ENCODE results near the gene XPO4.
A peak's percentile ranks its signal among the peaks of the same experiment; 100 is the strongest.
"Not testable (repeated sequence)": the region's sequence is repeated elsewhere in the genome, so short reads cannot be mapped to it uniquely, and the experiment has no call there.

The XPO4 gene

DNA sequence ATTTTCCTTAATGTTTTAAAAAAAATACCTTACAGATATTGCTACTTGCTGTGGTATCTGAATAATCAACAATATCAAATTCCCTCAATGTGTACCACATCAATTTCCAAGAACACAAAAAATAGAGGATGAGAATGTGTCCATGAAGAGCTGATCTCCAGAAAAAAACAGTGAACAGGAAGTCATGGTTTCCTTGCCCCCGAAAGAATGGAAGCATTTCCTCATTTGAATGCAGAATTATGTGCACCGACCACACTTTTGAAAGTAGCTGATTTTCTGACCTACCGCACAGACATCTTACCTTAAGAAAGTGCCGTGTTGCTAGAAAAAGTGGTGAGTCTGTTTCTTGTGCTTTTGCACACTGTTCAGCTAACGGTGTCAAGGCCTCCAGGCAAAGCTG lies 115.4 kb downstream of the XPO4 start:
- no peak for DNase-seq (ENCODE audit: low read depth)

DNA sequence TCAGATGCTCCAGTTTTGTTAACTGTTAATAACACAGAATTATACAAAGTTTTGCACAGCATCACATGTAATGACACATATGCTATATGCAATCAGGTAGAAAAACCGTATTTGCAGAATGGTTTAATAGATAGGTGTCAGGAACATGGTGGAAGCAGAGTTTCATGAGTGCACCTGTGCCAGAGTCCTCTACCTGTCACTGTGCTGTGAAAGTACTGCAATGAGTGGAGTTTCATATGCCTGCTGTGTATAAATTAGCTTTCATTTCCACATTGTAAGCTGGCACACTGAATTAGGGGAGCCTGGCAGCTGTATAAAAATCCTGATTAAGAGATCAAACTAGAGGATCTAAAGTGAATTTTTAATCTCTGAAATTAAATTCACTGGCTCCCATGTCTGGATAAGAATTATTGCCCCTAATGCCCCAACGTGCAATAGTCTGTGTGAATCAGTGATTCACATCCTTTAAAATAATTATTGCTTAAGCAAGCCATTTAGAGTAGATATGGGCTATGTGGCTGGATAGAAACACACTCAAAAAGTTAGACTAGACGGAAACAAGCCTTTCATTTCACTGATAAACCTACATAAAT lies 120.3 kb downstream of the XPO4 start:
- DNase-seq (ENCODE audit: low read depth): no peak

DNA sequence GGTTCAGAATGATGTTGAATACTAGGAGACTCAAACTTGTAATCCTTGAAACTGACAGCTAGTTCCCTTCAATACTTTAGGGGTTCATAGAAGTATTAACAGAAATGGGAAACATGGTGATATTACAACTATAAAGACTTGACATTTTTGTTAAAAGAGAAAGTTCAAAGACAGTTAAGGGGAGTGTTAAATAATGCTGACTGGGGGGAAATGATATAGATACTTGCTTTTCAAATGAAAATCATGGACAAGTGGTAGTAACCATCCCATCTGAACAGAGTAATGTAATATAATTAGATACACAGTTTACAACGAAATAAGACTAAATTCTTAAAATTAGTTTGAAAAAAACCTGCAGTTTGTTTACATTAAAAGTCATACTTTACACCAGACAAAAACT lies 122.2 kb downstream of the XPO4 start:
- no peak for DNase-seq (ENCODE audit: low read depth)

DNA sequence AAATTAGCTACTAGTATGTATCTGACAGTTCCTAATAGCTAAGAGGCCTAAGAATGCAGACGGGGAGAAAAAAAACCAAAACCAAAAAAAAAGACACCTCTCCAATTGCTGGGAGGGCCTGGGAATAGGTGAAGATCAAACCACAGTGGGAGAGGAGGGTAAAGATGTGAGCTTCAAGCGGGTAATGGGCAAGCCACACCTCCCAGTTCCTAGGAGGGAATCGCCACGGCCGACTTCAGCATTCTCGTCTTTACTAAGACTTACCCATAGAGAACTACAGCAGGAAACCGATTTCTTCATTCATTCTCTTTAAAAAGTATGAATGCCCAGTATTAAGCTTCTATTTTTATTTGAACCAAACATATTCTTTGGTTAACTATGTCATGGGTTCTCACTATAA lies 123.1 kb downstream of the XPO4 start:
- DNase-seq (ENCODE audit: low read depth): no peak

DNA sequence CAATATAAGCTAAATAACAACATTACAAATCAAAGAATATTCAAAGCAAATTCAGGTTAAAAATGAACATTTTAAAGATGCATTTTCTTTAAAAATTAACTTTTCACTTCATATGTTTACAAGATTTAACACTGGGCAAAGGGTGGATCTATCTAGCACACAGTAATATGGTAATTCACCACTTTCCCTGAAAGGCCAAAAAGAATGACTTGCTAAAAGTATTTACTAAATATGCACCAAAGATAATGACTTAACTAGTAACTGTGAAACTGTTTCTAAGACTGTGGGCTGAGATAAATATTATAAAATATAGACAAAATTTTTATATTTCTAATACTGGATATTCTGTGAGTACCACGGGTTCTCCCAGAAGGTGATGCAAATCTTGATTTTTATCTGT lies 124.2 kb downstream of the XPO4 start:
- DNase-seq (ENCODE audit: low read depth): no peak

DNA sequence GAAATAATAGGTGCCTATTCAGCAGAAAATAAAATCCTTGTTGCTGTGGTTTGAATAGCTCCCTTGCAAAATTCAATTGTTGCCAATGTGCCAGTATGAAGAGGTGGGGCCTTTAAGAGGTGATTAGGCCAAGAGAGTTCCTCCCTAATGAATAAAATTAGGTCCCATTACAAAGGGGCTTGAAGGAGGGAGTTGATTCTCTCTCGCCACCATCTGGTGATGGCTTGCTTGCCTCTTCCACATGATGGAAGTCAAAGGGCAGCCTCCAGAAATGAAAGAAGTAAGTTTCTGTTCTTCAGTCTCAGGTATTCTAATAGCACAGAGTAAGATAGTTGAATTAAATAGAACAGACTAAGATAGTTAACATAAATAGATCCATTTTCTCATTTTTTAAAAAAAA lies 125.8 kb downstream of the XPO4 start:
- no peak for DNase-seq (ENCODE audit: low read depth)

DNA sequence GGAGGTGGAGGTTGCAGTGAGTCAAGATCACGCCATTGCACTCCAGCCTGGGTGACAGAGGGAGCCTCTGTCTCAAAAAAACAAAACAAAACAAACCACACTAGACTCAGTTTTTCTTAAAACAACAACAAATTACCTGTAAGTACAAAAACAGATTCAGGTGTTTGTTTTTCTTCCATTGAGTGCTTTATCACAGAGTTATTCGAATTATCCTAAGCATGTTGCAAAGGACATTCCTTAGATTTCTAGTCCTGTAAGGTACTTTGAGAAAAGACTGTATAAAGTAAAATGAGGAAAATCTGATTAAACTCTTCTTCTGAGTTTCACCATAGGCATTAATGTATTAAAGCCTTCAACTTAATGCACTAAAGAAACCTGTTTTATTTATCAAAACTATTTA lies 126.6 kb downstream of the XPO4 start:
- no peak for DNase-seq (ENCODE audit: low read depth)

DNA sequence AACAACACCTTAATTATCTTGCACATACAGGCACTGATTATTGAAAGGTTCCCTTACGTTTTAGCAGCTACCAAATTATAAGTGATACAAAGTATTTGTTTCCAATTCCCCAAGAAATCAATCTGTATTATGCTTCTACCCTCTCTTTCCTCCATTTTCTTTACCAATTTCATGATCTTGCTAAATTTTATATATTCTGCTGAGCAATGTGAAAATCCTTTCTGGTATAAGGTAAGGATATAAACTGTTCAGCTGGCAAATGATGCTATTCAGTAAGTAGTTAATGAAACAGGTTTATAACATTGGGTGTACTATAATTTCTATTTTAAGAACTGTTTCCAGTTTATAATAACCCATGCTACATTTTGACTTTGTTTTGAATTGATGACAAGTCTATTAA lies 127.8 kb downstream of the XPO4 start:
- DNase-seq (ENCODE audit: low read depth): no peak

DNA sequence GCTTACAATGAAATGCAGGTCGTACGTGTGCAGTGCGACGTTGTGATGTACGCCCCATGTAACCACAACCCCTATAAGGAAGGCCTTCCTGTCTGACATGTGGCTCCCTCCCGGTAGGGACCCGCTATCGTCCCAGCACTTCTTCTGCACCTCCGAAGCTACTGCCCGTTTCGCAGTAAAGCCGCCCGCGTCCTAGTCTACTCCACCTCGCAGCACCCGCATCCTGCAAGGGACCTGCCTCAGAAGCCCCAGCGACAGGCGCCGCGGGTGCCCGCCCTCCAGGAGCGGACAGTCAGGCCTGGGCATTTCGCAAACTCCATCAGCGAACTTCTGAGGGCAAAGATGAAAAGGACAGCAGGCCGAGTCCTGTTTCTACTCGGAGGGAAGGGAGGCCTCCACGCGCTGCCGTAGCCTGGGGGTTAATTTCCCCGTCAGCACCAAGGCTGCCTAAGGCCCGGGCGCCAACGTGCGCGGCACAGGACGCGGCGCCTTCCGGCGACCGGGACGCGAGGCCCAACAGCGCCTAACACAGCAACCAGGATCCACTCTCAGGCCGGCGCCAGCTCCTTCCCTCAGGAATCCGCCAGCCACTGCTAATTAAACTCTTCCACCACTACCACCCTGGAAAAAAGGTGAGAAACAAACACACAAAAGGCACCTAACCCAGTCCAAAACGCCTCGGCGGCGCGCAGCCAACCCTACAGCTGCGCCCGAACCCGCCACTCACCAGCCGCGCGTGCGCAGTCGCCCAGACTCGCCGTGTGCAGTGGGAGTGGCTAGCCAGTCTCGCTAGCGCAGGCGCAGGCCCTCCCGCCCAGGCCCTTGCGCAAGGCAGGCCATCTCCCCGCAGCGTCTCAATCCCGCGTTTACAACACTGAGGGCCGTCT lies 129.1 kb downstream of the XPO4 start, which contains the start of gene EEF1AKMT1:
TSS of gene EEF1AKMT1 (minus strand) at position 768 of the 887 bp plus-strand sequence. CDS start 16,363 bp downstream, outside the sequence.
- DNase-seq (ENCODE audit: low read depth): peak; percentile 93

DNA sequence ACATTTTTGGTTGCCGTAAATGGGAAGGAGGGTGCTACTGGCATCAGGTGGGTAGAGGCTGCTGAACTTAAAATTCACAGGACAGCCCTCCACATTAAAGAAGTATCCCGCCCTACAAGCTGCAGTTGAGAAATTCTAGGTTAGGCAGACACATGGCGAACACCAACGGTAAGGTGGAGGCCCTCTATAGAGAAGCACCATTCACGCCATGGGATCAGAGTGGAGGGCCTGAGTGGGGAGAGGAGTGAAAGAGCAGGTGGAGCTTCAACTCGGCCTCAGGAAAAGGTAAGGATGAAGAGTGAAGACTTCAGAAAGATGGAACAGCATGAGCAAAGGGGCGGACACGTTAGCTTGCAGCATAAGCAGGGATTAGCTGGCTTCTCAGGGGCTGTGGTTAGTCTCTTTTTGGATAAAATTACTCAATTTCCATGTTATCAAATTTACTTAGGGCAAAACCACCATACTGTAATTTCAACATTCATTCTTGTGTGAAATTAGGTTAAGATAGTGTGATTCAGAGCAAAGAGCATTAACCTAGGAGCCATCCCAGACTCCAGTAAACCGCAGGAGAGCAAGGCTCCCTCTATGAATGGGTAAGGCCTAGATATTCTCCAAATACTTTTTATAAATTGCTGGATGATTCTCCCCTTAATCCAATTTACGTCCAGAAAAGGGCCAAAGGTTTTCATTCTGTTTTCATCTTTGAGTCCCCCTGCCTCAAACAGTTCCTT lies 130.0 kb downstream of the XPO4 start:
- DNase-seq (ENCODE audit: low read depth): no peak

DNA sequence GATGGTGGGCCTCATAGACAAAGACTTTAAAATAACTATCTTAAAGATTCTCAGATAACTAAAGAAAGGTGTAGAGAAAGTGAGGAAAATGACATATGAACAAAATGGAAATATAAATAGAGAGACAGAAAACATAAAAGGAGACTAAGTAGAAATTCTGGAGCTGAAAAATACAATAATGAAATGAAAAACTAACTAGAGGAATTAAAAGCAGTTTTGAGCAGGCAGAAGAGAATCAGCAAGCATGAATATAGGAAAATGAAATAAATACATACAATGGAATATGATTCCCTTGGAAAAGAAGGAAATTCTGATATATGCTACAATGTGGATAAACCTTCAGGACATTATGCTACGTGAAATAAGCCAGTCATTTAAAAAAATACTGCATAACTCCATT lies 132.7 kb downstream of the XPO4 start:
- no peak for DNase-seq (ENCODE audit: low read depth)

DNA sequence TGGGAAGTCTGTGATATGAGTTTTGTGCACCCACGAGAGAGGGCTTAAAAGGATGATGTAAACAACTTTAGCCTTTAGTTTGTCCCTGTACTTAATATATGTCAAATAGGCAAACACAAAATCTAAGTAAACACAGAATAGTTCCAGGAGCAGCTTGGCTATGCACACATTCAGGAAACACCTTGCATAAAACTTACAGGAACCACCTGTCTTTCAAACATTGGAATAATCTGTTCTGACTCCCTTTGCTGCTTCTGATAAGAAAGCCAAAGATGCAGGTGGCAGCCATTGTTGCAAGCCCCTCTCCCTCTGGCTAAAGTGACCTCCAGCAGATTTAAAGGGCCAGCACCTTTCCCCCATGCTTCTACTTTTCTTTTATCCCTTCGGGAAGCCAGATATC lies 133.5 kb downstream of the XPO4 start:
- DNase-seq (ENCODE audit: low read depth): no peak

DNA sequence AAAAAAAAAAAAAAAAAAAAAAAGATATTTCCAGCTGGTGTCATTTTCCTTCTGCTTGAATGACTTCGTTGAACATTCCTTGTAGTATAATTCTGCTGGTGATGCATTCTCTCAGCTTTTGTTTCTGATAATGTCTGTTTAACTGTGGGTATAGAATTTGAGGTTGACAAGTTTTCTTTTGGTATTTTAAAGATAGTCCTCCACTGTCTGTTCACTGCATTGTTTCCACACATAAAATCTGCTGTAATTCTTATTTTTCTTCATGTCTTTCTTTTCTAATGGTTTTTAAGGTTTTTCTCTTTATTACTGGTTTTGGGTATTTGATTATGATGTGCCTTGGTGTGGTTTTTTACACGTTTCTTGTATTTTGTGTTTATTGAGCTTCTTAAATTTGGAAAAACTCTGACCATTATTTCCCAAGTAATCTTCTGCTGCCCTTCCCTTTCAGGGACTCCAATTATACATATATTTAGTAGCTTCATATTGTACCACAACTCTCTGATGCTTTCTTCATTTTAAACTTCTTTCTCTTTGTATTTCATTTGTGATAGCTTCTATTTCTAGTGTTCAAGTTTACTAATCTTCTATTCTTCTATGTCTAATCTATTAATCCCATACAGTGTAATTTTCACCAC lies 135.1 kb downstream of the XPO4 start:
- DNase-seq (ENCODE audit: low read depth): no peak

DNA sequence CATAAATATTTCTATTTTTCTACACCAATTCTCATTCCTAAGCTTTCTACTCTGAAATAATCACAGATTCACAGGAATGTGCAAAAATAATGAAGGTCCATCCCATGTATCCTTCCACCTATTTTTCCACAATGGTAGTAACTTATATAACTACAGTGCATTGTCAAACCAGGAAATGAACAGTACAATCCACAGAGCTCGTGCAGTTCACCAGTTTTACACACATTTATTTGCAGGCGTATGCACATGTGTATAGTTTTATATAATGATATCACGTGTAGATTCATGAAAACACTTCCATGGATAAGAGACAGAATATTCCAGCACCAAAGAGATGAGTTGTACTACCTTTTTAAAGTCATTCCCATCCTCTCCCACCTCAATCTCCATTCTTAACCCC lies 141.7 kb downstream of the XPO4 start:
- DNase-seq (ENCODE audit: low read depth): no peak

DNA sequence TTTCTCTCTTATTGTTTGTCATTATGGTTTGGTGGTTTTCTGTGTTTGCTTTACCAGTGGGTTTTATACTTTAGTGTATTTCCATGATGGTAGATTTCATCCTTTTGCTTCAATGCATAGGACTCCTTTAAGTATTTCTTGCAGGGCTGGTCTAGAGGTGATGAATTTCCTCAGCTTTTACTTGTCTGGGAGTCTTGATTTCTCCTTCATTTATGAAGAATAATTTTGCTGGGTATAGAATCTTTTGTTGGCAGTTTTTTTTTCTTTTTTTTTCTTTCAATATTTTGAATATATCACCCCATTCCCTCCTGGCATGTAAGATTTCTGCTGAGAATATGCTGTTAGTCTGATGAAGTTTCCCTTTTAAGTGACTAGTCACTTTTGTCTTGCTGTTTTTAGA lies 148.5 kb downstream of the XPO4 start:
- DNase-seq (ENCODE audit: low read depth): no peak

DNA sequence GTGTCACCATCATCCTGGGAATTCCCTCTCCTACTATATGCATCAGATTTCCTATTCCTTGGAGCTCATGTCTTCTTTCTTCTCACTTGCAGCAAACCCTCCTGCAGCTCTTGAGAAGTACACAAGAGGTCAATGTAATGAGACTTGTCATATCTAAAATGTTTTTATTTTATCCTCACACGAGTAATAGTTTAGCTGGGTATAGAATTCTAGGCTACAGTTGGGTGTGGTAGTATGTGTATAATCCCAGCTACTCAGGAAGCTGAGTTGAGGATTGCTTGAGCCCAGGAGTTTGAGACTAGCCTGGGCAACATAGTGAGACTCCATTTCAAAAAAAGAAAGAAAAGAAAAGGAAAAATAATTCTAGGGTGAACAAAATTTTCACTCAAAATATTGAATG lies 153.2 kb downstream of the XPO4 start:
- DNase-seq (ENCODE audit: low read depth): no peak

DNA sequence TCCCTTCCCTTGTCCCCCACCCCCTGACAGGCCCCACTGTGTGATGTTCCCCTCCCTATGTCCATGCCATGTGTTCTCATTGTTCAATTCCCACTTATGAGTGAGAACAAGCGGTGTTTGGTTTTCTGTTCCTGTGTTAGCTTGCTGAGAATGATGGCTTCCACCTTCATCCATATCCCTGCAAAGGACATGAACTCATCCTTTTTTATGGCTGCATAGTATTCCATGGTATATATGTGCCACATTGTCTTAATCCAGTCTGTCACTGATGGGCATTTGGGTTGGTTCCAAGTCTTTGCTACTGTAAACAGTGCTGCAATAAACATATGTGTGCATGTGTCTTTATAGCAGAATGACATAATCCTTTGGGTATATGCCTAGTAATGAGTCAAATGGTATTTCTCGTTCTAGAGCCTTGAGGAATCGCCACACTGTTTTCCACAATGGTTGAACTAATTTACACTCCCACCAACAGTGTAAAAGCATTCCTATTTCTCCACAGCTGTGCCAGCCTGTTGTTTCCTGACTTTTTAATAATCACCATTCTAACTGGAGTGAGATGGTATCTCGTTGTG lies 158.6 kb downstream of the XPO4 start:
- DNase-seq (ENCODE audit: low read depth): not testable (repeated sequence)

DNA sequence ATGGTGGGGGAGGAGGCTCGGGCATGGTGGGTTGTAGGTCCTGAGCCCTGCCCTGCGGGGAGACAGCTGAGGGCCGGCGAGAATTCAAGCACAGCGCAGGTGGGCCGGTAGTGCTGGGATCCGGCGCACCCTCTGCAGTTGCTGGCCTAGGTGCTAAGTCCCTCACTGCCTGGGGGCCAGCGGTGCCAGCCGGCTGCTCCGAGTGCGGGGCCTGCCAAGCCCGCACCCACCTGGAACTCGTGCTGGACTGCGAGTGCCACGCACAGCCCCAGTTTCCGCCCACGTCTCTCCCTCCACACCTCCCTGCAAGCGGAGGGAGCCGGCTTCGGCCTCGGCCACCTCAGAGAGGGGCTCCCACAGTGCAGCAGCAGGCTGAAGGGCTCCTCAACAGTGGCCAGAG lies 162.5 kb downstream of the XPO4 start:
- no peak for DNase-seq (ENCODE audit: low read depth)

DNA sequence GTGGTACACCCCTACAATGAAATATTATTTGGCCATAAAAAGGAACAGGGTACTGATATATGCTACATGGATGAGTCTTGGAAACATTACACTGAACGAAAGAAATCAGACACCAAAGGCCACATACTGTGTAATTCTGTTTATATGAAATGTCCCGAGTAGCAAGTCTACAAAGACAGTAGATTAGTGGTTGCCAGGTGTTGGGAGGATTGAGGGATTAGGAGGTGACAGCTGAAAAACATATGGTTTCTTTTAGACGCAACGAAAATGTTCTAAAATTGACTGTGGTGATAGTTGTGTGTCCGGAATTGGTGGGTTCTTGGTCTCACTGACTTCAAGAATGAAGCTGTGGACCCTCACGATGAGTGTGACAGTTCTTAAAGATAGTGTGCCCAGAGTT lies 163.9 kb downstream of the XPO4 start:
- DNase-seq (ENCODE audit: low read depth): no peak

DNA sequence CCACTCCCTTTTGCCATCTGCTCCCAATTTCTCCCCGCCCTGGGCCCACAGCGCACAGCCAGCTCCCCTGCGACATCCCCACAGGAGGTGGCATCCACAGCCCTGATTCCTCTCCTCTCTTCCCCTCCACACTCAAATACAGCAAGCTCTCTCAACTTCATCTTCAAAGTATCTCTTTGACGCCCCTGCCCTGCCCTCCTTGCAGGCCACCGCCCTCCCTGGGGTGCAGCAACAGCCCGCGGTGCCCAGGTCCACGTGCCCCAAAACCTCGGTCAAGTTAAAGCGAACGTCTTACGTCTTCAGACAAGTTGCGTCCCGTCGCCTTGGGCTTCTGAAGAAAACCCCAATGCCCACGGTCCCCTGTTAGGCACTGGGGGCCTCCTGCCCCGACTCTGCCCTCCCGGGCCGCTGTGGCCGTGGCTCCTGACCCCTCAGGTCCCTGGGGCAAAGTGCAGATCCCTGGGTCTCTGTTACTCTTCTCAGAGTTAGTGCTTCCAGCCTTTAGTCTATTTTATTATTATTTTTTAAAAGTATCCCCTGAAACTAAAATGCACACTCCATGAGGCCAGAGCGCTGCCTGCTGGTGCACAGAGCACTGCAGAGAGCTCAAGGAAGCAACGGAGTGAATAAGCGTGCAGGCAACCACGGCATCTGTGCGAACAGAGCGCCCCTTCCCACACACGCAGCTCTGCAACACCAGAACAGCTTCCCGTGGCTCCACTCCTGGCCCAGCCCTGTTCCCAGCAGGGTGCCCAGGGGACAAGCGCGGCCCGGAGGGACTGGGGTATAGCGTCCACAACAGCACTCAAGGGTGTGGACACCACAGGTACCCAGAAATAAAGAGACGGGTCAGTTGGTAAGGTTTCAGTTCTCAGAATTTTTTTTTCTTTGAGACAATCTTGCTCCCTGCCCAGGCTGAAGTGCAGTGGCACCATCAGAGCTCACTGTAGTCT lies 172.6 kb downstream of the XPO4 start:
- no peak for DNase-seq (ENCODE audit: low read depth)

Measured in stimulated activated CD8-positive, alpha-beta memory T cell treated with anti-CD3 and anti-CD28 coated beads, Interleukin-7, amount 100 ng/mL, for 24 hours (primary cell).